Mesenchymal stem cell (in vitro differentiated cells and primary cell): ENCODE data around the gene ARHGAP35.

ENCODE experiments used
- DNase-seq: peaks from one replicate; pipeline ENCODE4 v3.0.0-alpha.2; 2013
- H2AFZ ChIP-seq: one replicate; pipeline ENCODE4 v1.6.1; 2013; ENCODE audit warnings: low read depth, mild to moderate bottlenecking, control low read depth, inconsistent platforms, low read length, moderate library complexity
- H2AK5ac ChIP-seq: 2 replicates; pipeline ENCODE4 v1.6.1; 2013; ENCODE audit warnings: low read length, moderate library complexity, mild to moderate bottlenecking, inconsistent platforms; ENCODE audit not compliant: severe bottlenecking
- H2BK120ac ChIP-seq: one replicate; pipeline ENCODE4 v1.6.1; 2013; ENCODE audit warnings: low read depth, mild to moderate bottlenecking, inconsistent platforms, low read length, moderate library complexity
- H2BK12ac ChIP-seq, 2 experiments: one replicate each; pipeline ENCODE4 v1.6.1; 2013; ENCODE audit warnings: inconsistent platforms in 2 of 2, low read length in 2 of 2, mild to moderate bottlenecking in 2 of 2, moderate library complexity in 2 of 2, control low read depth in 1 of 2
- H2BK15ac ChIP-seq: one replicate; pipeline ENCODE4 v1.6.1; 2013; ENCODE audit warnings: mild to moderate bottlenecking, low read depth, inconsistent platforms; ENCODE audit not compliant: poor library complexity, severe bottlenecking
- H2BK5ac ChIP-seq: 2 replicates; pipeline ENCODE4 v1.6.1; 2013; ENCODE audit warnings: low read depth, mild to moderate bottlenecking, low read length, control low read depth, inconsistent platforms; ENCODE audit not compliant: poor library complexity, severe bottlenecking
- H3K14ac ChIP-seq, 2 experiments: one replicate each; pipeline ENCODE4 v1.6.1; 2013; ENCODE audit warnings: inconsistent platforms in 2 of 2, low read length in 2 of 2, control low read depth in 1 of 2, mild to moderate bottlenecking in 1 of 2, moderate library complexity in 1 of 2
- H3K18ac ChIP-seq, 2 experiments: one replicate each; pipeline ENCODE4 v1.6.1; 2013; ENCODE audit warnings: inconsistent platforms in 2 of 2, low read length in 2 of 2, control low read depth in 1 of 2, low read depth in 1 of 2, mild to moderate bottlenecking in 1 of 2
- H3K23ac ChIP-seq, 2 experiments: one replicate each; pipeline ENCODE4 v1.6.1; 2013; ENCODE audit warnings: inconsistent platforms in 2 of 2, low read length in 2 of 2, mild to moderate bottlenecking in 2 of 2, moderate library complexity in 2 of 2, control low read depth in 1 of 2
- H3K27ac ChIP-seq: 2 replicates; pipeline ENCODE4 v1.5.1; 2013; ENCODE audit warnings: mild to moderate bottlenecking, moderate library complexity, low read length, control low read depth, inconsistent platforms; ENCODE audit not compliant: poor library complexity, severe bottlenecking
- H3K27me3 ChIP-seq, 2 experiments: 2 replicates each; pipeline versions ENCODE4 v1.6.1 to v1.7.0; 2013; ENCODE audit warnings: low read length in 2 of 2, mild to moderate bottlenecking in 2 of 2, moderate library complexity in 2 of 2, control low read depth in 1 of 2, inconsistent platforms in 1 of 2; ENCODE audit not compliant: control insufficient read depth in 1 of 2, insufficient read depth in 1 of 2
- H3K36me3 ChIP-seq, 2 experiments: 2 replicates each; pipeline versions ENCODE4 v1.6.1 to v1.7.0; 2013; ENCODE audit warnings: low read length in 2 of 2, control low read depth in 1 of 2, inconsistent platforms in 1 of 2, low read depth in 1 of 2, mild to moderate bottlenecking in 1 of 2; ENCODE audit not compliant: insufficient read depth in 2 of 2, control insufficient read depth in 1 of 2
- H3K4ac ChIP-seq, 2 experiments: one replicate each; pipeline ENCODE4 v1.6.1; 2013; ENCODE audit warnings: inconsistent platforms in 2 of 2, low read length in 2 of 2, mild to moderate bottlenecking in 2 of 2, moderate library complexity in 2 of 2, control low read depth in 1 of 2, low read depth in 1 of 2
- H3K4me1 ChIP-seq: 2 replicates; pipeline ENCODE4 v1.6.1; 2013; ENCODE audit warnings: low read depth, low read length, control low read depth; ENCODE audit not compliant: control insufficient read depth, insufficient read depth
- H3K4me2 ChIP-seq: 2 replicates; pipeline ENCODE4 v1.6.1; 2013; ENCODE audit warnings: low read length, mild to moderate bottlenecking, inconsistent platforms; ENCODE audit not compliant: poor library complexity, severe bottlenecking
- H3K4me3 ChIP-seq, 2 experiments: 2 replicates each; pipeline versions ENCODE4 v1.5.1 to v1.7.0; 2013; ENCODE audit warnings: low read length in 2 of 2, mild to moderate bottlenecking in 2 of 2, control low read depth in 1 of 2, low read depth in 1 of 2; ENCODE audit not compliant: insufficient read depth in 1 of 2
- H3K79me1 ChIP-seq: replicated peaks from 2 replicates; pipeline ENCODE4 v1.6.1; 2013; ENCODE audit warnings: mild to moderate bottlenecking, control low read depth, low read length, inconsistent platforms; ENCODE audit not compliant: poor library complexity, severe bottlenecking
- H3K9ac ChIP-seq: 2 replicates; pipeline ENCODE4 v1.7.0; 2013; ENCODE audit warnings: mild to moderate bottlenecking, low read length, moderate library complexity
- H3K9me3 ChIP-seq: 2 replicates; pipeline ENCODE4 v1.7.0; 2013; ENCODE audit warnings: mild to moderate bottlenecking, low read length; ENCODE audit not compliant: control insufficient read depth
- H4K8ac ChIP-seq: one replicate; pipeline ENCODE4 v1.6.1; 2013; ENCODE audit warnings: inconsistent platforms, mild to moderate bottlenecking, low read length, moderate library complexity
- H4K91ac ChIP-seq: one replicate; pipeline ENCODE4 v1.6.1; 2013; ENCODE audit warnings: mild to moderate bottlenecking, low read length, inconsistent platforms
- WGBS: methylation state at CpG from one replicate; pipeline ENCODE4 v1.1.7; 2013; ENCODE audit warnings: mixed read lengths; 5-methylcytosine and 5-hydroxymethylcytosine counted together

ARHGAP35 gene

GRCh38 chr19:46856062-46857022 is 4.5 kb upstream of the ARHGAP35 start:
- Histone ChIP-seq H3K79me1 (peaks cover 4% of the 10 kb centered on the region), H4K91ac (peak overlapping the region; percentile 16), H3K23ac (no peak overlapping the region), H3K14ac (no peak overlapping the region), H3K4ac (peak overlapping the region in 1 of 2 experiments; percentile 89), H3K27me3 (no peaks in the 10 kb centered on the region), H3K4me3 (peak overlapping the region; percentile 27 to 74), H3K36me3 (no peaks in the 10 kb centered on the region), H3K18ac (peak overlapping the region; percentile 40 to 71), H3K4me1 (peaks cover 12% of the 10 kb centered on the region), H2AK5ac (no peak overlapping the region), H2BK5ac (no peak overlapping the region), H4K8ac (peak overlapping the region; percentile 39), H3K9ac (peak overlapping the region; percentile 93), H3K4me2 (peak overlapping the region; percentile 79), H2BK120ac (peak overlapping the region; percentile 36), H3K27ac (peak overlapping the region; percentile 42), H3K9me3 (no peaks in the 10 kb centered on the region), H2BK12ac (peak overlapping the region in 1 of 2 experiments; percentile 99), H2AFZ (no peak overlapping the region), H2BK15ac (peak overlapping the region; percentile 30)
- DNase-seq = peak; percentile 96
- 29% methylated on average over 41 of the region's 41 CpGs for WGBS

DNA sequence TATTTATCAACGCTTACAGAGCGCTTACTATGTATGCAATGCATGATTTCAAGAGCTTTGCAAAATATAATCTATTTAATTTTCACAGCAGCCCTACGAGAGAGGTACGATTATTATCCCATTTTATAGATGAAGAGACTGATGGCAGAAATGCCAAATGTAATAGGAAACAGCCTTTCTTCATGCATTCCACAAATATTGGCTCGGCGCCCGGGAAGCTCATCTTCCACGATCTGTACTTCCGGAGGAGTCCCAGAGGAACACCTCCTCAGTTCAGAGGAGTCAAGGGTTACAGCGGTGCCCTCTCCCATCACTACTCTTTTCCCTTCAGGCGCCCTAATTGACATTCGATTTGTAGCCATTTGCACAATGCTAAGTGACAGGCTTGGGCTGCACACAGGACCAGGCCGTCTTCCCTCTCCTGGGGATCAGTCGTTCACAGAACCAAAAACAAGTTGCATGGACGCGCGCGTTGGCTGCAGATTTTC is 1.1 kb upstream of the ARHGAP35 start:
- Histone ChIP-seq H2AK5ac (no peak overlapping the region), H4K91ac (no peak overlapping the region), H3K4me3 (peak overlapping the region in 1 of 2 experiments; percentile 88)

DNA sequence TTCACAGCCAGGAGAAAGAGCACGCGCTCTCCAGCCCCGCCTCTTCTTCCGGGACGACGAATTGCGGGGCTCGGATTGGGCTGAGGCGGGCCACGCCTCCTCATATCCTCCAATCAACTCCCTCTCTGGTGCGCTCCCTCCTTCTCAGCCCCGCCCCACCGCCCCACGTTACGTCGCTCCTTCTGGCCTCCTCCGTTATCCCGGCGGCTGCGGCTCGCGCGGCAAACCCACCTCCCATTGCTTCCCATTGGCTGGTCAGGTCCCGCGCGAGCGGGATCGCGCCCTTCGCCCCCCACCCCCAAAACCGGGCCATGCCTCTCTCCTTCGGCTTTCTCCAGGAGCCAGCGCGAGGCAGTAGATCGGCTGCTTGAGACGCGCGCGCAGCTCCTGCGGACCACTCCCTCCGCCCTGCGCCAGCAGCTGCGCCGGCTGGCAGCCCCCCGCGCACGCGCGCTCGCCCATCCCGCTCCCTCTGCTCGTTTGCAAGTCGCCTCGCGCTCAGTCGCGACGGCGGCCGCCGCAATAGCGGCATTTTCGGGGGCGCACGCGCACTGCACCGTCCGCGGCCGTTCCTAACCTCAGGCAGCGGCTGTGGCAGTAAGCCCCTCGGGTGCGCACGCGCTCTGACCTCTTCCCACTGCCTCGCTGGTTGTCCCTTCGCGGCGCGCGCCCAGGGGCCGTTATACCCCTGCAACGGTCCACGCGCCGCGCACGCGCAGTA is 512 bp upstream of the ARHGAP35 start:
- H3K18ac ChIP-seq = peak overlapping the region; percentile 100
- H3K14ac ChIP-seq = peak overlapping the region; percentile 58 to 99
- peak overlapping the region; percentile 95 for H3K4ac ChIP-seq
- peak overlapping the region; percentile 73 for H3K4me2 ChIP-seq
- peak overlapping the region; percentile 24 for H2AK5ac ChIP-seq
- peak overlapping the region; percentile 91 for H3K27ac ChIP-seq
- no peaks in the 10 kb centered on the region for H3K9me3 ChIP-seq
- no peaks in the 10 kb centered on the region for H3K36me3 ChIP-seq
- H2BK15ac ChIP-seq = peak overlapping the region; percentile 99
- H2AFZ ChIP-seq = peak overlapping the region; percentile 83
- H3K4me1 ChIP-seq = peaks cover 25% of the 10 kb centered on the region
- H4K91ac ChIP-seq = peak overlapping the region; percentile 99
- H3K79me1 ChIP-seq = peaks cover 4% of the 10 kb centered on the region
- H3K4me3 ChIP-seq = peak overlapping the region; percentile 88 to 94
- peak overlapping the region in 1 of 2 experiments; percentile 80 for H2BK12ac ChIP-seq
- under 1% methylated on average over 60 of the region's 89 CpGs for WGBS
- peak overlapping the region; percentile 97 for H2BK120ac ChIP-seq
- H3K23ac ChIP-seq = peak overlapping the region; percentile 96 to 98
- peak overlapping the region; percentile 95 for H2BK5ac ChIP-seq
- H3K27me3 ChIP-seq = no peaks in the 10 kb centered on the region
- DNase-seq = peak; percentile 99
- peak overlapping the region; percentile 98 for H4K8ac ChIP-seq
- H3K9ac ChIP-seq = peak overlapping the region; percentile 95

More for the DNA sequence above, 1.1 kb upstream of the ARHGAP35 start:
- H3K4me1 ChIP-seq = peaks cover 23% of the 10 kb centered on the region
- H3K23ac ChIP-seq = peak overlapping the region in 1 of 2 experiments; percentile 23
- H3K18ac ChIP-seq = peak overlapping the region in 1 of 2 experiments; percentile 54
- peak overlapping the region in 1 of 2 experiments; percentile 56 for H2BK12ac ChIP-seq
- no peaks in the 10 kb centered on the region for H3K9me3 ChIP-seq
- H2BK15ac ChIP-seq = no peak overlapping the region
- H3K27ac ChIP-seq = peak overlapping the region; percentile 57
- peak overlapping the region; percentile 59 for H3K9ac ChIP-seq
- no peak overlapping the region for H2BK5ac ChIP-seq
- H3K79me1 ChIP-seq = peaks cover 4% of the 10 kb centered on the region
- no peak overlapping the region for H3K14ac ChIP-seq
- no peak overlapping the region for H2BK120ac ChIP-seq
- H4K8ac ChIP-seq = no peak overlapping the region
- no peaks in the 10 kb centered on the region for H3K27me3 ChIP-seq
- peak overlapping the region; percentile 73 for H3K4me2 ChIP-seq
- WGBS = 1% methylated on average over 14 of the region's 18 CpGs
- DNase-seq = no peak
- H3K4ac ChIP-seq = no peak overlapping the region
- H3K36me3 ChIP-seq = no peaks in the 10 kb centered on the region
- no peak overlapping the region for H2AFZ ChIP-seq
